ENCODE measurements around the gene RMDN2. TPM values are rescaled to one million over a fixed set of nuclear protein-coding genes. Genes with fewer than 3 reads are reported as not detected.
A peak's percentile ranks its signal among the peaks of the same experiment; 100 is the strongest.

The RMDN2 gene, protein sequence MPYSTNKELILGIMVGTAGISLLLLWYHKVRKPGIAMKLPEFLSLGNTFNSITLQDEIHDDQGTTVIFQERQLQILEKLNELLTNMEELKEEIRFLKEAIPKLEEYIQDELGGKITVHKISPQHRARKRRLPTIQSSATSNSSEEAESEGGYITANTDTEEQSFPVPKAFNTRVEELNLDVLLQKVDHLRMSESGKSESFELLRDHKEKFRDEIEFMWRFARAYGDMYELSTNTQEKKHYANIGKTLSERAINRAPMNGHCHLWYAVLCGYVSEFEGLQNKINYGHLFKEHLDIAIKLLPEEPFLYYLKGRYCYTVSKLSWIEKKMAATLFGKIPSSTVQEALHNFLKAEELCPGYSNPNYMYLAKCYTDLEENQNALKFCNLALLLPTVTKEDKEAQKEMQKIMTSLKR
- total RNA-seq = 10 to 100 TPM in 2 of 5 donors, 1 to 10 TPM in 3; 1.8 to 21.9 (median 3.8) TPM
- polyA plus RNA-seq = 1 to 10 TPM; 1.8 to 3.1 (median 1.9) TPM
- long read RNA-seq, donor 1 = 0 reads
- long read RNA-seq, donor 2, partial matches to known transcripts = 0 of 1 reads
- long read RNA-seq, donor 2, other reads (novel, unspliced or antisense) = 0 of 1 reads
- long read RNA-seq, donor 3 = 0 reads
- long read RNA-seq, donor 4 = 0 reads
- long read RNA-seq, donor 5 = 0 reads
- long read RNA-seq, donor 6 = 0 reads
- long read RNA-seq, donor 7, partial matches to known transcripts = 0 of 3 reads
- long read RNA-seq, donor 7, other reads (novel, unspliced or antisense) = 0 of 3 reads
- long read RNA-seq, donor 8, partial matches to known transcripts = 0 of 1 reads
- long read RNA-seq, donor 8, other reads (novel, unspliced or antisense) = 0 of 1 reads
- long read RNA-seq, donor 9 = 0 reads
- long read RNA-seq, donor 10, partial matches to known transcripts = 0 of 2 reads
- long read RNA-seq, donor 10, other reads (novel, unspliced or antisense) = 0 of 2 reads

DNA sequence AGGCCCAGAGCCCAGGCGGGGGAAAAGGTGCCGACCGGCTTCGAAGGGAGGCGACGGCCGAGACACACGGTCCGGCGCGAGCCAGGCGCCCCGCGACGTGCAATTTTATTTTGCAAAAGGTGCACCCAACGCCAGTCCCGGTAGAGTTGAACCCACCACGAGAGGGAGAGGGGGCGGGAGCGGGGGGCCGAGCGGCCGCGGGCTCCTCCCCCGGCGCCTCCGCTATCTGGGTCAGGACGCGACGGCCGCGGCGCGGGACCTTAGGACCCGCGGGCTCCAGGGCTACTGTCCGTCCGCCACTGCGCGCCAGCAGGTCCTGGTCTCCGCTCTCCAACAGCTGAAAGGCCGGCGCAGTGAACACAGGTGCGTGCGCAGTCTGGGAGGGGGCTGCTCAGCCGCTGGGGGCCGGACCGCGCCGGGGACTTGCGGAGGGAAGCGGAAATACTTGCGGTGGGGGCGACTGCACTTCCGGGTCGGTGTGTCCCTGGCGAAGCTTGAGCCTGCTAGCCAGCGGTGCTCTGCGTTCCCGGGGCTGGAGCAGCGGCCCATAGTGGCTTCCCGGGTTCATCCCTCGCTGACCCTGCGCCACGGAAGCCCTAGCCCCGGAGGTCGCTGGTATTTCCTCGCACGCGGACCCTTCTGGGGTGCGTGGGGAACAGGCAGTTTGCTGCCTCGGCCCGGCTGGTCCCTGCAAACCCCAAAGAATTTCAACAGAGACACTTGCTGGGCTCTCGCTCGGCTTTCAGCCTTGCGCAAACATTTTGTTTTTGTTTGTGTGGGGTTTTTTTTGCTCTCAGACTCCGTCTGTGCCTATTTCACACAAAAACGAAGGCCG lies at the start of gene RMDN2:
Gene RMDN2, plus strand, starts transcription at position 225 of the 835 bp plus-strand sequence. CDS start 3,991 bp downstream, outside the sequence.
- intact Hi-C loops (cut with DNase I; ENCODE audit: low total_unique reads) = no loop called here
- Histone ChIP-seq H3K9me3 (no peaks in the 10 kb centered on the region), H3K4me1 (peaks cover 0 to 29% (median 16%) of the 10 kb centered on the region in 4 donors), H3K27ac (peak within 1 kb of the TSS; percentile 84 to 93 (median 92)), H3K4me3 (peak within 1 kb of the TSS; percentile 73 to 84 (median 78)), H3K27me3 (no peaks in the 10 kb centered on the region), H3K36me3 (peaks cover 0 to 6% (median under 1%) of the 10 kb centered on the region in 4 donors)
- TF ChIP-seq, protein P1, sequence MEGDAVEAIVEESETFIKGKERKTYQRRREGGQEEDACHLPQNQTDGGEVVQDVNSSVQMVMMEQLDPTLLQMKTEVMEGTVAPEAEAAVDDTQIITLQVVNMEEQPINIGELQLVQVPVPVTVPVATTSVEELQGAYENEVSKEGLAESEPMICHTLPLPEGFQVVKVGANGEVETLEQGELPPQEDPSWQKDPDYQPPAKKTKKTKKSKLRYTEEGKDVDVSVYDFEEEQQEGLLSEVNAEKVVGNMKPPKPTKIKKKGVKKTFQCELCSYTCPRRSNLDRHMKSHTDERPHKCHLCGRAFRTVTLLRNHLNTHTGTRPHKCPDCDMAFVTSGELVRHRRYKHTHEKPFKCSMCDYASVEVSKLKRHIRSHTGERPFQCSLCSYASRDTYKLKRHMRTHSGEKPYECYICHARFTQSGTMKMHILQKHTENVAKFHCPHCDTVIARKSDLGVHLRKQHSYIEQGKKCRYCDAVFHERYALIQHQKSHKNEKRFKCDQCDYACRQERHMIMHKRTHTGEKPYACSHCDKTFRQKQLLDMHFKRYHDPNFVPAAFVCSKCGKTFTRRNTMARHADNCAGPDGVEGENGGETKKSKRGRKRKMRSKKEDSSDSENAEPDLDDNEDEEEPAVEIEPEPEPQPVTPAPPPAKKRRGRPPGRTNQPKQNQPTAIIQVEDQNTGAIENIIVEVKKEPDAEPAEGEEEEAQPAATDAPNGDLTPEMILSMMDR (IDR thresholded peaks at IDR 0.05) = peak in 2 of 7 experiments; percentile 2 to 21
- TF ChIP-seq EP300 (IDR thresholded peaks at IDR 0.05) (no peak), POLR2AphosphoS5 (IDR thresholded peaks at IDR 0.05) (peak; percentile 59 to 87 (median 81)), POLR2A (IDR thresholded peaks at IDR 0.05) (peak in 2 of 4 donors; percentile 46 to 47)
- 0 to 1% (median 1%) methylated on average over 53 to 79 of the region's 79 CpGs for WGBS, 5 donors
- DNase-seq = peak; percentile 89 to 97

DNA sequence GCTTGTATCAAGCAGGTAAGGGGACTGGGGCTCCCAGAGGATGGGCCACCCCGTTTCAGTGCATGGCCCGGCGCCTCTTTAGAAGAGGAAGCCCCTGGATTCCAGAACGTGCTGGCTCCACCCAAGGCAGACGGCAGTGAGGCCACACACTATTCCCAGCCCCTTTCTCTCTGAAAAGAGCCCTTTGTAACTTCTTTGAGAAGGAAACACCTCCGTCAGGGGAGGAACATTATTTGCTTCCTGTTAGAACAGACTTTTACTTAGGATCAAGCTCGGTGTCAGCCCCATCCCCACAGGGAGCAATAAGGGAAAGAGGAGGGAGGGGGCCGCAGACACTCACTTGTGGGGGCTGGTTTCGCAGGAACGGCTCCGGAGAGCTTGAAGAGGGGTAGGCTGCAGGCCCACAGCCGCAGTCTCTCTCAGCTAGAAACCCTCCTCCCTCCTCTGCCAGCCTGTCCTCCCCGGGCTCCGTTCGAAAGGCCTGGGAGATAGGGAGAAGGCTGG lies 49.6 kb upstream of the RMDN2 start:
- 23 to 36% (median 30%) methylated on average over 15 of the region's 15 CpGs for WGBS, 5 donors
- peak overlapping the region in 2 of 5 donors; percentile 13 to 26 for H3K27ac ChIP-seq
- H3K27me3 ChIP-seq = no peaks in the 10 kb centered on the region
- DNase-seq = no peak
- no peaks in the 10 kb centered on the region for H3K9me3 ChIP-seq
- no peak for TF ChIP-seq POLR2AphosphoS5 (IDR thresholded peaks at IDR 0.05)
- TF ChIP-seq, protein P1 (IDR thresholded peaks at IDR 0.05) = no peak
- TF ChIP-seq POLR2A (IDR thresholded peaks at IDR 0.05) = no peak
- TF ChIP-seq EP300 (IDR thresholded peaks at IDR 0.05) = no peak
- no peak overlapping the region for H3K4me3 ChIP-seq
- intact Hi-C loops (cut with DNase I; ENCODE audit: low total_unique reads) = no loop called here
- H3K36me3 ChIP-seq = no peaks in the 10 kb centered on the region
- H3K4me1 ChIP-seq = peaks cover 0 to 30% (median 14%) of the 10 kb centered on the region in 4 donors

DNA sequence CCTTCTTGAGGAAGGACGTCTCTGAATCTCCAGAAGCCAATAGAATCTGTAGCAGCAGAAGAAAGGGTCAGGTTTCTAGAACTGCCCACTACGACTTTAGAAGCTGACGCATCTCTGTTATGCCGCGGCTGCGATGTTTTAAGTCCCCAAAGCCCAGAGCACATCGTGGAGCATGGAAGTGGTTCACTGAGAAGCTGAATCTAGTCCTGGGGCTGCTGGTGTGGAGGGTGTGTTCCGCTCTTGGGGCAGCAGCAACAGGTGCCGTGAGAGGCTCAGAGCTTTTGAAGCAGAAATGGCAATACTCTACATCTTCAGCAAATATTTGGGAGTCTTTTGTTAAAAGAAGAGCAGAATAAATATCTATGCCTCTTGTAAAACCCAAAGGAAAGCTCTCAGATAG lies 48.9 kb upstream of the RMDN2 start:
- Histone ChIP-seq H3K4me1 (peaks cover 0 to 26% (median 10%) of the 10 kb centered on the region in 4 donors), H3K36me3 (no peaks in the 10 kb centered on the region), H3K27ac (no peak overlapping the region), H3K9me3 (no peaks in the 10 kb centered on the region), H3K4me3 (no peak overlapping the region), H3K27me3 (peaks cover 0 to 3% (median 0%) of the 10 kb centered on the region in 3 donors)
- no peak for DNase-seq
- intact Hi-C loops (cut with DNase I; ENCODE audit: low total_unique reads) = no loop called here
- no peak for TF ChIP-seq POLR2AphosphoS5 (IDR thresholded peaks at IDR 0.05)
- TF ChIP-seq POLR2A (IDR thresholded peaks at IDR 0.05) = no peak
- TF ChIP-seq, protein P1 (IDR thresholded peaks at IDR 0.05) = no peak
- no peak for TF ChIP-seq EP300 (IDR thresholded peaks at IDR 0.05)
- 70 to 86% (median 76%) methylated on average over 9 of the region's 9 CpGs for WGBS, 5 donors
